A549 (cell line): ENCODE results near the gene TULP3. TPM values are rescaled to one million over a fixed set of nuclear protein-coding genes. Genes with fewer than 3 reads are reported as not detected.

ENCODE experiments used
- ATAC-seq, 2 experiments: fragments of 200-7000 bp in 1 of 2; fragments of >200 bp in 1 of 2; cut with Nextera tagmentation in 1 of 2; cut with Tn5 transposase in 1 of 2; 3 replicates each; pipeline versions ENCODE4 v1.8.0 to v1.9.1; 2018 to 2020; ENCODE audit warnings: mild to moderate bottlenecking in 1 of 2, moderate library complexity in 1 of 2
- CTCF ChIA-PET: fragments of 300-600 bp; sonication (Branson Sonifier 250); formaldehyde crosslinking; extraction: SDS; loops from one replicate; lab custom pipeline; 2021; ENCODE audit warnings: antibody characterized with exemption, inconsistent platforms; lab: Yijun Ruan, JAX
- POLR2A ChIA-PET: fragments of 350-600 bp; formaldehyde crosslinking; extraction: SDS; loops from one replicate; lab custom pipeline; 2021; ENCODE audit warnings: antibody characterized with exemption, inconsistent platforms; lab: Yijun Ruan, JAX
- DNase-seq, 2 experiments: peaks; one replicate each; pipeline versions ENCODE4 v3.0.0 to v3.0.0-alpha.2; 2011 to 2016; ENCODE audit warnings: low read depth in 1 of 2, low spot score in 1 of 2
- FAIRE-seq: peaks from 2 replicates; lab custom pipeline; 2011; peaks lifted over from hg19 to GRCh38; lab: Jason Lieb, UNC
- H3K27ac ChIP-seq, 2 experiments: fragments of >200 bp; sonication (Bioruptor Twin); formaldehyde crosslinking; 3 replicates each; pipeline ENCODE4 v1.5.1; 2016 to 2017
- H3K4me1 ChIP-seq: fragments of >200 bp; sonication (Bioruptor Twin); formaldehyde crosslinking; 3 replicates; pipeline ENCODE4 v1.6.1; 2016
- H3K4me2 ChIP-seq: fragments of >200 bp; sonication (Bioruptor Twin); formaldehyde crosslinking; 3 replicates; pipeline ENCODE4 v1.6.1; 2016
- H3K4me3 ChIP-seq: fragments of >200 bp; sonication (Bioruptor Twin); formaldehyde crosslinking; 3 replicates; pipeline ENCODE4 v1.5.1; 2016
- H3K9me3 ChIP-seq: fragments of >200 bp; sonication (Bioruptor Twin); formaldehyde crosslinking; 3 replicates; pipeline ENCODE4 v1.6.1; 2016
- ATOH8 ChIP-seq: fragments of 250-450 bp; sonication (Bioruptor Pico); IDR thresholded peaks from 2 replicates; pipeline ENCODE4 v1.5.0; 2020; ENCODE audit warnings: low read depth, mild to moderate bottlenecking, moderate library complexity
- CBX8 ChIP-seq: fragments of 200-600 bp; sonication (generic); IDR thresholded peaks from 2 replicates; pipeline ENCODE4 v1.6.1; 2016
- CTCF ChIP-seq: fragments of >200 bp; sonication (Bioruptor Twin); formaldehyde crosslinking; IDR thresholded peaks from 3 replicates; pipeline ENCODE4 v1.5.1; 2016
- EHMT2 ChIP-seq: fragments of 200-600 bp; sonication (generic); IDR thresholded peaks from 2 replicates; pipeline ENCODE4 v1.6.1; 2016; ENCODE audit warnings: antibody characterized with exemption, low read depth, mild to moderate bottlenecking, moderate library complexity
- FOSB ChIP-seq: fragments of 250-450 bp; sonication (Bioruptor Pico); IDR thresholded peaks from 2 replicates; pipeline ENCODE4 v1.5.0; 2020; ENCODE audit warnings: mild to moderate bottlenecking, moderate library complexity
- FOXS1 ChIP-seq: fragments of 250-450 bp; sonication (Bioruptor Pico); IDR thresholded peaks from 2 replicates; pipeline ENCODE4 v1.5.0; 2020; ENCODE audit warnings: mild to moderate bottlenecking, moderate library complexity
- HEYL ChIP-seq: fragments of 250-450 bp; sonication (Bioruptor Pico); IDR thresholded peaks from 2 replicates; pipeline ENCODE4 v1.8.0; 2021; ENCODE audit warnings: mild to moderate bottlenecking, moderate library complexity
- MAFK ChIP-seq: fragments of 450-650 bp; IDR thresholded peaks from 2 replicates; pipeline ENCODE4 v1.6.1; 2014; ENCODE audit not compliant: partially characterized antibody
- MAX ChIP-seq: IDR thresholded peaks from 2 replicates; pipeline ENCODE4 v1.6.1; 2012
- NFE2L2 ChIP-seq: fragments of 150-350 bp; conservative IDR thresholded peaks from 2 replicates; pipeline ENCODE4 v1.6.1; 2014; ENCODE audit warnings: low read length
- ZC3H11A ChIP-seq: fragments of 450-650 bp; IDR thresholded peaks from 2 replicates; pipeline ENCODE4 v1.6.1; 2014; ENCODE audit warnings: antibody characterized with exemption, mild to moderate bottlenecking
- WGBS: methylation state at CpG from one replicate; pipeline ENCODE4 v1.1.6; 2017; ENCODE audit errors: missing lambda C conversion rate; 5-methylcytosine and 5-hydroxymethylcytosine counted together
- polyA plus RNA-seq, 4 experiments: library from polyadenylated mRNA; depleted of rRNA in 3 of 4; stranded (reverse); fragments of >200 nt; fragmentation: RNase III in 1 of 4; extraction: RNeasy Plus Mini Kit Qiagen cat#74134 plus additional on column Dnase treatment in 1 of 4; gene quantifications; 2 replicates in 3 of 4; 3 replicates in 1 of 4; pipeline ENCODE4 v1.2.3, GENCODE V29; 2011 to 2017
- TF ChIP-seq, protein P1 (sequence below): IDR thresholded peaks from 2 replicates; pipeline ENCODE4 v1.6.1; 2012; ENCODE audit warnings: low read depth, borderline replicate concordance
- TF ChIP-seq, protein P2 (sequence below): fragments of 250-450 bp; sonication (Bioruptor Pico); IDR thresholded peaks from 2 replicates; pipeline ENCODE4 v1.5.0; 2021; ENCODE audit warnings: mild to moderate bottlenecking, moderate library complexity, borderline replicate concordance
- TF ChIP-seq, protein P3 (sequence below): fragments of 200-600 bp; sonication (generic); IDR thresholded peaks from 2 replicates; pipeline ENCODE4 v1.6.1; 2016; ENCODE audit warnings: antibody characterized with exemption, mild to moderate bottlenecking, moderate library complexity
- TF ChIP-seq, protein P4 (sequence below): fragments of >200 bp; sonication (Bioruptor Twin); formaldehyde crosslinking; IDR thresholded peaks from 2 replicates; pipeline ENCODE4 v1.6.1; 2016

TULP3 gene
- polyA plus RNA-seq, 2 of the 4 experiments (the other 2 are of a cell fraction) = 19.6 to 32.9 TPM

- FAIRE-seq (no peak), ATAC-seq (no peak), DNase-seq (no peak)
- no peak overlapping the region for H3K4me3 ChIP-seq
- H3K4me2 ChIP-seq = no peak overlapping the region
- 65% methylated on average over 6 of the region's 6 CpGs for WGBS
- ChIA-PET POLR2A (no interaction called here), CTCF (interaction anchor here (0.9 to 3.7 kb wide), 3 partner anchors 15 to 41 kb away, joined by 4 to 22 read pairs (median 5); no protein-coding TSS in a partner anchor)
- TF ChIP-seq ZC3H11A (no peak), NFE2L2 (no peak), MAX (no peak), HEYL (CRISPR knock-in tag) (no peak), EHMT2 (no peak), FOXS1 (CRISPR knock-in tag) (no peak), MAFK (no peak), ATOH8 (CRISPR knock-in tag) (no peak), CBX8 (no peak), FOSB (CRISPR knock-in tag) (no peak)
- TF ChIP-seq, protein P1, sequence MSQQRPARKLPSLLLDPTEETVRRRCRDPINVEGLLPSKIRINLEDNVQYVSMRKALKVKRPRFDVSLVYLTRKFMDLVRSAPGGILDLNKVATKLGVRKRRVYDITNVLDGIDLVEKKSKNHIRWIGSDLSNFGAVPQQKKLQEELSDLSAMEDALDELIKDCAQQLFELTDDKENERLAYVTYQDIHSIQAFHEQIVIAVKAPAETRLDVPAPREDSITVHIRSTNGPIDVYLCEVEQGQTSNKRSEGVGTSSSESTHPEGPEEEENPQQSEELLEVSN = no peak
- TF ChIP-seq, protein P2, sequence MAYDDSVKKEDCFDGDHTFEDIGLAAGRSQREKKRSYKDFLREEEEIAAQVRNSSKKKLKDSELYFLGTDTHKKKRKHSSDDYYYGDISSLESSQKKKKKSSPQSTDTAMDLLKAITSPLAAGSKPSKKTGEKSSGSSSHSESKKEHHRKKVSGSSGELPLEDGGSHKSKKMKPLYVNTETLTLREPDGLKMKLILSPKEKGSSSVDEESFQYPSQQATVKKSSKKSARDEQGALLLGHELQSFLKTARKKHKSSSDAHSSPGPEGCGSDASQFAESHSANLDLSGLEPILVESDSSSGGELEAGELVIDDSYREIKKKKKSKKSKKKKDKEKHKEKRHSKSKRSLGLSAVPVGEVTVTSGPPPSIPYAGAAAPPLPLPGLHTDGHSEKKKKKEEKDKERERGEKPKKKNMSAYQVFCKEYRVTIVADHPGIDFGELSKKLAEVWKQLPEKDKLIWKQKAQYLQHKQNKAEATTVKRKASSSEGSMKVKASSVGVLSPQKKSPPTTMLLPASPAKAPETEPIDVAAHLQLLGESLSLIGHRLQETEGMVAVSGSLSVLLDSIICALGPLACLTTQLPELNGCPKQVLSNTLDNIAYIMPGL = no peak
- TF ChIP-seq, protein P3, sequence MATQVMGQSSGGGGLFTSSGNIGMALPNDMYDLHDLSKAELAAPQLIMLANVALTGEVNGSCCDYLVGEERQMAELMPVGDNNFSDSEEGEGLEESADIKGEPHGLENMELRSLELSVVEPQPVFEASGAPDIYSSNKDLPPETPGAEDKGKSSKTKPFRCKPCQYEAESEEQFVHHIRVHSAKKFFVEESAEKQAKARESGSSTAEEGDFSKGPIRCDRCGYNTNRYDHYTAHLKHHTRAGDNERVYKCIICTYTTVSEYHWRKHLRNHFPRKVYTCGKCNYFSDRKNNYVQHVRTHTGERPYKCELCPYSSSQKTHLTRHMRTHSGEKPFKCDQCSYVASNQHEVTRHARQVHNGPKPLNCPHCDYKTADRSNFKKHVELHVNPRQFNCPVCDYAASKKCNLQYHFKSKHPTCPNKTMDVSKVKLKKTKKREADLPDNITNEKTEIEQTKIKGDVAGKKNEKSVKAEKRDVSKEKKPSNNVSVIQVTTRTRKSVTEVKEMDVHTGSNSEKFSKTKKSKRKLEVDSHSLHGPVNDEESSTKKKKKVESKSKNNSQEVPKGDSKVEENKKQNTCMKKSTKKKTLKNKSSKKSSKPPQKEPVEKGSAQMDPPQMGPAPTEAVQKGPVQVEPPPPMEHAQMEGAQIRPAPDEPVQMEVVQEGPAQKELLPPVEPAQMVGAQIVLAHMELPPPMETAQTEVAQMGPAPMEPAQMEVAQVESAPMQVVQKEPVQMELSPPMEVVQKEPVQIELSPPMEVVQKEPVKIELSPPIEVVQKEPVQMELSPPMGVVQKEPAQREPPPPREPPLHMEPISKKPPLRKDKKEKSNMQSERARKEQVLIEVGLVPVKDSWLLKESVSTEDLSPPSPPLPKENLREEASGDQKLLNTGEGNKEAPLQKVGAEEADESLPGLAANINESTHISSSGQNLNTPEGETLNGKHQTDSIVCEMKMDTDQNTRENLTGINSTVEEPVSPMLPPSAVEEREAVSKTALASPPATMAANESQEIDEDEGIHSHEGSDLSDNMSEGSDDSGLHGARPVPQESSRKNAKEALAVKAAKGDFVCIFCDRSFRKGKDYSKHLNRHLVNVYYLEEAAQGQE = no peak
- TF ChIP-seq, protein P4, sequence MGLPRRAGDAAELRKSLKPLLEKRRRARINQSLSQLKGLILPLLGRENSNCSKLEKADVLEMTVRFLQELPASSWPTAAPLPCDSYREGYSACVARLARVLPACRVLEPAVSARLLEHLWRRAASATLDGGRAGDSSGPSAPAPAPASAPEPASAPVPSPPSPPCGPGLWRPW = no peak
- H3K4me1 ChIP-seq = no peaks in the 10 kb centered on the region
- H3K27ac ChIP-seq = no peak overlapping the region
- H3K9me3 ChIP-seq = no peaks in the 10 kb centered on the region
Observed at GRCh38 chr12:2925322-2925995, 34.8 kb downstream of the TULP3 start.

- Histone ChIP-seq H3K4me1 (no peaks in the 10 kb centered on the region), H3K4me2 (no peak overlapping the region), H3K4me3 (no peak overlapping the region), H3K9me3 (no peaks in the 10 kb centered on the region)
- CTCF ChIA-PET = interaction anchor here (0.5 to 3.6 kb wide), 4 partner anchors 14 to 104 kb away, joined by 3 to 12 read pairs (median 4); no protein-coding TSS in a partner anchor
- DNase-seq = no peak
- no peak for ATAC-seq
- TF ChIP-seq CTCF = no peak
- no peak for TF ChIP-seq HEYL (CRISPR knock-in tag)
- TF ChIP-seq, all 56 proteins: peak for 0
- no peak overlapping the region for H3K27ac ChIP-seq
- no peak for FAIRE-seq
- WGBS = 88% methylated on average over 8 of the region's 8 CpGs
- POLR2A ChIA-PET = no interaction called here
Observed at GRCh38 chr12:2930865-2931264, 40.2 kb downstream of the TULP3 start.
